Femur (tissue), 1 donor: ENCODE results near the gene NET1.

ENCODE experiments used
- DNase-seq: peaks from one replicate; pipeline ENCODE4 v3.0.0-alpha.2; 2017

The NET1 gene

DNA sequence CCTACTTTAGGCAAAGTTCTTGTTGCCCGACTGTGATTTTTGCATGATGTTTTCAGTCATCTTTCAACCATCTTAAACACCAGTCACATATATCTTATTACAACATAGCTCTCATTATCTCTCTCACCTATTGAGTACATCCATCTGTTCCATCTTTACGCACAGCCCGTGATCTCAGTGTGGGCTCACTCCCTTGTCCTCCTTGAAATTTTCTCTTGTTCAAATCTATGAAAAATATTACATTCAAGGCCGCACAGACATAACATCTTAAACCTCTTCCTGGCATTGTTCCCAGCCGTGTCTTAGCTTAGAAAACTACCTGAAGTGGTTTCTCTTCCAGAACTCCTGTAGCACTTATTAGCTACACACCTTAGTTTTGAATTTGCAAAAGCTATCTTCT, 32.6 kb downstream of the NET1 start:
- no peak for DNase-seq

GRCh38 chr10:5446390-5446926, 34.1 kb downstream of the NET1 start:
- DNase-seq: peak; percentile 96

- no peak for DNase-seq
Measured at GRCh38 chr10:5447056-5447455, 34.7 kb downstream of the NET1 start.

- no peak for DNase-seq
Measured at GRCh38 chr10:5447611-5448071, 35.3 kb downstream of the NET1 start.

- DNase-seq: no peak
Measured at GRCh38 chr10:5448333-5449001, 36.1 kb downstream of the NET1 start.

DNA sequence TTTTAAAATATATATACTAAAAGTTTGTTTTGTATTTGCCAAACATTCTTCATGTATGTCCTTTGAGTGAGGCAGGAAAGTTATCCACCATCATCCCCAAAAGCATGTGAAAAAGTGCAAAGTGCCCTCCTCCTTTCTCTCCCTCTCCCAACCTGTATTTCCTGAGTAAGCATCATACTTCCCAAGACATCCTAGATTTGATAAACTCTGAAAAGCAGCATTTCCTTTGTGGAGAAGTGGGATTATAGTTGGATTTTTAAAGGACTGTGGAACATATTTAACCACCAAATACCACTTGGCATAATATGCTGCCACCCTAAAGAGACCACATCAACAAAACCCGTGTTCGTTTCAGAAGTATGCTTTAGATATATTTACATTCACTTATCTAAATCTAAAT, 36.9 kb downstream of the NET1 start:
- DNase-seq: no peak

DNA sequence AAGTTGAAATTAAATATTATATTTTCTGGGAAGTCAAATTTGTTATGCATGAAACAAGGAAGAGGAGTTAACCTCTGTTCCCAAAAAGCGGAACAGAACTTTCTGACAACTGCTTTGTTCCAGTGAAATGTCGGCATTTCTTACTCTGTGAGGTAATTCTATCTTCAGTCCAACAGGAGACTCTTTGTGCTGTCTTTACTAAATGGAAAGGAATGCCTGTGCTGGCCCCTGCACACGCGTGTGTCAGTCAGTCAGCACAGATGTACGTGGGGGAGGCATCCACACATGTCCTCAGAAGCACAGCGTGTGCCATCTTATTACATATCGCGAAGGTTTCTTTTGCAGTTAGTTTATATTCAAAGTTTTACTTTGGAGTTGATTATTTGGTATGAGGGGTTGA, 37.5 kb downstream of the NET1 start:
- DNase-seq: peak; percentile 79

DNA sequence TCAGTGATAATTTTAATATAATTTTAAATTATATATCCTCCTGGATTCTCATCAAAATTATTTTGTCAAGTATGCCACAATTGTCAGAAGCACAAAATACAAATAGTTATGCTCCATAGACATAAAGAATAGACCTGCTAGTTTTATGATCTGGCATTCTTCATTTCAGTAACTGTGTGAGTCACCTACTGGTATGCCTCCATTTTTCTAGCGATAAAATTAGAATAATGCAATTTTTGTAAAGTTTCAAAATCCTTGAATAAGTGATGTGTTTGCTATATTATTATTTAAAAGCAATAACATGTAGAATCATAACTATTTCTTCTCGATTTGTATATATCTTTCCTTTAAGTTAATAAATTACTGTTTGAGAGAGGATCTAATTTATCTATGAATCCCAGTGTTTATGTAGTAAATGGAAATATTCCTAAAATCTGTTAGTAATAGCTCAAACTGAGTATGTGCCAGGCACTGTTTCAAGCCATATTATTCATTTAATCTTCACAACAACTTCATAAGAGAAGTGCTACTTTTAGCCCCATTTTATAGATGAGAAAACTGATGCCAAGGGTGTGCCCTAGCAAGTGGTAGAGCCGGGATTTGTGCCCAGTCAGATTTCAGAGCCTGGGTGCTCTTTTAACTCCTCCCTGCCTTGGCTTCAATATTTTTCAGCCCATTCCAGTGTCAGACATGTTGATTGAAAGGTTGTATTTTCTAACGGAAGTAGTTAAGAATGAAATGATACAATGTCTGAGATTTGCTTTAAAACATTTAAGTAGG, 38.4 kb downstream of the NET1 start:
- no peak for DNase-seq

DNA sequence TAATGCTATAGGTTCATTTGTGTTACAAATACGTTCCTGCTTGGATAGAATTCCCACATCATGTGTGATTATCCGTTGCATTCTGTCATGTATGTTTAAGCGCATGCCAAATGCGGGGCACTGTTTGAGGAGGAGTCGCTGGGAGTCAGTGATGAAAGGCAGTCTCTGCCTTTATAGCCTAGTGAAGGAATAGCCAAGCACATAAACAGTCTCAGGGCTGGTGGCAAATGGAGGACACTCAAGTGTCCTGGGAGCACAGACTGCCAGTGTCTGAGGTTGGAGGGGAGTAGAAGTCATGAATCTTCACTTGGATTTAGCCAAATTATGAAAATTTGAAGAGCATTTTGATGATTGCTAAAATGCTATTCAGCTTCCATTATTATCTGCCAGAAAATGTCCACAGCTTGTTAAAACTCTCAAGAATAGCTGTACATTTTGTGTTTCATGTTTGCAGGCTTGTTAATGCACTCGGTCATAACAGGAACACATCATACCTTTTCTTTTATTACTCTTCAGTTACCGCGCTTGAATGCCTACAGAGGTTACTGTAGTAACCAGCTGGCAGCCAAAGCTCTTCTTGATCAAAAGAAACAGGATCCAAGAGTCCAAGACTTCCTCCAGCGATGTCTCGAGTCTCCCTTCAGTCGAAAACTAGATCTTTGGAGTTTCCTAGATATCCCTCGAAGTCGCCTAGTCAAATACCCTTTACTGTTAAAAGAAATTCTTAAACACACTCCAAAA, 41.6 kb downstream of the NET1 start:
- no peak for DNase-seq

- DNase-seq: no peak
Measured at GRCh38 chr10:5456563-5456962, 44.2 kb downstream of the NET1 start.

- no peak for DNase-seq
Measured at GRCh38 chr10:5457741-5458140, 45.4 kb downstream of the NET1 start.

- no peak for DNase-seq
Measured at GRCh38 chr10:5458425-5458824, 46.1 kb downstream of the NET1 start.

- no peak for DNase-seq
Measured at GRCh38 chr10:5458949-5459747, 46.8 kb downstream of the NET1 start.

DNA sequence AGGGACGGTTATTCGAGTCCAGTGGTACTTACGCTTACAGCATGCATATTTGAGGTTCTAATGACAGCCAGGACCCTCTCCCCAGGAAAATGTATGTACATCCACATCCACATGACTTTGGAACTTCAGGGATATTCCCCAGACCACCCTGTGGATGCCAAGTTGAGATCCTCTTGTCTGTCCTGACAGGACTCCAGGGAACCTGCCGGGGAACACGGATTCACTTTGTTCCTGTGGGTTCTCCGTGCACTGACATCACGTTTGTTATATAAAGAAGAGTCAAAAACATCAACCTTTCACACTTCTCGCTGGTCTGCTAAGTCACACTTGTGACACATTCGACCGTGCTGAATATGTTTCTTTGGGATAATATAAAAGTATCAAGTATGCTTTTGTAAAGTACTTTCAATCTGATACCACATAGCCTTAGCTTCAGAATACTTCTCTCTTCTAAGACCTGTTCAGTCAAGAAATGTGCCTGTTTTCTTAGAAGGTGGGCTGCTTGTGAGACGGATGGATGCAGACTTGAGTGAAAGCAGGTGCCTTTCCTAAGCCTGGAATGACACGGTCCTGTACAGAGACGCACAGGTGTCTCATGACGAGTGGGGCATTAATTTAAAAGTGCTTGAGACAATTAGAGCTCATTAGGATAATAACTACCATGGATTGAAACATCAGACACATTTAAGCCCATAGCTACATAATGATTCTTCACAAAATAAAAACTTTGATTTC, 48.3 kb downstream of the NET1 start:
- no peak for DNase-seq

GRCh38 chr10:5461203-5461588, 48.8 kb downstream of the NET1 start:
- no peak for DNase-seq

DNA sequence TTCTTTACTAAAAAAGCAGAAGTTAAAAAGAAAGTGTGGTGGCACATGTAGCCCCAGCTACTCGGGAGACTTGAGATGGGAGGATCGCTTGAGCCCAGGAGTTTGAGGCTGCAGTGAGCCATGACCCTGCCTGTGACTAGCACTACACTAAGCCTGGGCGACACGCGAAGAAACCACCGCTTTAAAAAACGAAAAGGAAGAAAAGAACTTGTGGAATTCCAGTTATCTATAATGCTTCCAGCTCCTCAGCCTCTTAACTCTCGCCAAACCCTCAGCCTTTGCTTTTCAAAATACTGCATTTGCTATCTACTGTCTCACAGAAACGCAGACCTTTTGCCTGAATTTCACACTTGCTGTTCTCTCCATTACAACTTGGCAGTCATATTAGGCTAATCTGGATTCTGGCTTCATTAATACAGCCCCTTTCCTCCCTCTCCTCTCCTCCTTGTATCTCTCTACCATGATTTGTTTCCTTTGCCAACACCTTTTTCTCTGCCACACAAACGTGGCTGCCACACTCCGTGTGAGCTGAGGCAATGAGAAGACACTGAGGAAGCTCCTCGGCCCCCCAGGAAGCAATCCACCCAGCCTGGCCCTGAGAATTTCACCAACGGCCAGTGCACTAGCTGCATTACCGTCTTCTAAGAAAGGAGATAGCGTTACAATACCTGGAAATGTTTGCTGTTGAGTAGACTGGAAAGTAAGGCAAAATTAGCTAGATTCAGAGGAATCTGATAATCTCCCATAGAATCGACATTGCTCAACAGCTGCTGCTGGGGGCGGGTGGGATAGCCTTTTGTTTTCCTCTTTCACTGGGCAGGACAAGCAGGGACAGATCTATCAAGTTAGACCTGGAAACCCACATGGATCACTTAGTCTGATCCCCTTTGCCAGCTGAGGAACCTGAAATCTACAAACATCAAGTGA, 49.8 kb downstream of the NET1 start:
- no peak for DNase-seq

DNA sequence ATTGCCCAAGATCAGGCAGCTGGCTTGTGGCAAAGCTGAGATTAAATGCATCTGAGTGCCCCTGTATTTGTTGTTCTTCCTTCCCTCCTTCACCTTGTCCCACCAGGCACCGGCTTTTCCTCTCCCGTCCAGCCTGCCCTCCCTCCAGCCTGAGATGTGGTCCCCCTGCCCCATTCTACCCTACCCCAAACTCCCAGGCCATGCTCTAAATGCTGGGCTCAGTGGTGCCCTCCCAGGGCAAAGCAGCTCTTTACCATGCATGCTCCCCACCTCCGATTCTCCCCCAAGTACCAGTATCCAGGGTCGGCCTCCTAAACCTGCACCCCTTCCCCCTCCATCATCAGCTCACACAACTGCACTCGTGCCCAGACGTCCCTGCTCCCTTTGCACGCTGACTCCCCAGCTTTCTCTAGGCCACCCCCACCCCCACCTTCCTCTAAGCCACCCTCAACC, 50.5 kb downstream of the NET1 start:
- DNase-seq: no peak

- DNase-seq: no peak
Measured at GRCh38 chr10:5464546-5464945, 52.2 kb downstream of the NET1 start.

- DNase-seq: no peak
Measured at GRCh38 chr10:5465976-5466450, 53.7 kb downstream of the NET1 start.

GRCh38 chr10:5466451-5467206, 54.3 kb downstream of the NET1 start:
- peak; percentile 92 for DNase-seq
